ENCODE results near the gene QRICH2. TPM values are rescaled to one million over a fixed set of nuclear protein-coding genes. Genes with fewer than 3 reads are reported as not detected.
"Not testable (repeated sequence)": the region's sequence is repeated elsewhere in the genome, so short reads cannot be mapped to it uniquely, and the experiment has no call there.

The QRICH2 gene
- total RNA-seq, 2 experiments from 2014 or later = 3.6 to 3.7 TPM

GRCh38 chr17:76260220-76260619 is 47.9 kb downstream of the QRICH2 start:
- Mint-ChIP-seq H3K36me3 (ENCODE audit: low read depth) (peaks cover 18% of the 10 kb centered on the region), H3K9me3 (peaks cover 9% of the 10 kb centered on the region), H3K4me1 (peaks cover 66% of the 10 kb centered on the region), H3K27me3 (no peaks in the 10 kb centered on the region), H3K4me3 (no peak overlapping the region), H3K27ac (no peak overlapping the region)
- CTCF ChIA-PET = interaction anchor here (0.5 to 5.7 kb wide), 8 partner anchors 11 to 437 kb away, joined by 3 to 40 read pairs (median 4); no protein-coding TSS in a partner anchor
- POLR2A ChIA-PET = no interaction called here
- no peak for DNase-seq

DNA sequence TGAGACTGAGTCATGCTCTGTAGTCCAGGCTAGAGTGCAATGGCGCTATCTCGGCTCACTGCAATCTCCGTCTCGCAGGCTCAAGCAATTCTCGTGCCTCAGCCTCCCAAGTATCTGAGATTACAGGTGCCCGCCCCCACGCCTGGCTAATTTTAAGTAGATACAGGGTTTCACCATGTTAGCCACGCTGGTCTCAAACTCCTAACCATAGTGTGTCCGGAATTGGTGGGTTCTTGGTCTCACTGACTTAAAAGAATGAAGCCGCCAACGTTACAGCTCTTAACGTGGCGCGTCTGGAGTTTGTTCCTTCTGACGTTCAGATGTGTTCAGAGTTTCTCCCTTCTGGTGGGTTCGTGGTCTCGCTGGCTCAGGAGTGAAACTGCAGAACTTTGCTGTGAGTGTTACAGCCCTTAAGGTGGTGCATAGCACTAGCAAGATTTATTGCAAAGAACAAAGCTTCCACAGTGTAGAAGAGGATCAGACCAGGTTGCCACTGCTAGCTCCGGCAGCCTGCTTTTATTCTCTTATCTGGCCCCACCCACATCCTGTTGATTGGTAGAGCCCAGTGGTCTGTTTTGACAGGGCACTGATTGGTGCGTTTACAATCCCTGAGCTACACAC is 51.5 kb downstream of the QRICH2 start:
- peaks cover 60% of the 10 kb centered on the region for H3K4me1 Mint-ChIP-seq
- peak overlapping the region; percentile 88 for H3K27ac Mint-ChIP-seq

GRCh38 chr17:76255801-76256429 is 52.2 kb downstream of the QRICH2 start:
- peak overlapping the region; percentile 88 for H3K27ac Mint-ChIP-seq
- H3K36me3 Mint-ChIP-seq (ENCODE audit: low read depth) = peaks cover 17% of the 10 kb centered on the region
- ChIA-PET CTCF (interaction anchor here (0.8 to 1.2 kb wide), 4 partner anchors 9 to 56 kb away, joined by 3 to 6 read pairs (median 4); no protein-coding TSS in a partner anchor), POLR2A (interaction anchor here (0.7 to 1.7 kb wide), 6 partner anchors 9 to 476 kb away, joined by 3 to 9 read pairs (median 4); a partner anchor contains a TSS)
- peaks cover 11% of the 10 kb centered on the region for H3K9me3 Mint-ChIP-seq
- H3K4me3 Mint-ChIP-seq = no peak overlapping the region
- no peaks in the 10 kb centered on the region for H3K27me3 Mint-ChIP-seq
- peaks cover 62% of the 10 kb centered on the region for H3K4me1 Mint-ChIP-seq
- DNase-seq = no peak

More for the DNA sequence above, 51.5 kb downstream of the QRICH2 start:
- H3K27me3 Mint-ChIP-seq = not testable (repeated sequence)
- H3K4me3 Mint-ChIP-seq = peak overlapping the region; percentile 52
- H3K36me3 Mint-ChIP-seq (ENCODE audit: low read depth) = peaks cover 18% of the 10 kb centered on the region
- H3K9me3 Mint-ChIP-seq = peaks cover 11% of the 10 kb centered on the region
- DNase-seq = peak; percentile 57
- ChIA-PET CTCF (interaction anchor here (0.8 to 2.5 kb wide), 4 partner anchors 10 to 135 kb away, joined by 3 to 6 read pairs (median 4); no protein-coding TSS in a partner anchor), POLR2A (interaction anchor here (0.6 to 1.7 kb wide), 8 partner anchors 10 to 477 kb away, joined by 3 to 9 read pairs (median 4); a partner anchor contains a TSS)

- Mint-ChIP-seq H3K9me3 (peaks cover 11% of the 10 kb centered on the region), H3K4me1 (peaks cover 64% of the 10 kb centered on the region), H3K27ac (peak overlapping the region; percentile 83), H3K36me3 (ENCODE audit: low read depth) (peaks cover 19% of the 10 kb centered on the region), H3K4me3 (no peak overlapping the region), H3K27me3 (no peaks in the 10 kb centered on the region)
- ChIA-PET POLR2A (no interaction called here), CTCF (interaction anchor here (0.6 to 4.4 kb wide), 4 partner anchors 9 to 14 kb away, joined by 3 to 22 read pairs (median 4); partner anchors contain the start of gene RNF157)
- DNase-seq = no peak
Measured at GRCh38 chr17:76254275-76254674, 53.8 kb downstream of the QRICH2 start.

- H3K27ac Mint-ChIP-seq = peak overlapping the region; percentile 83
- H3K36me3 Mint-ChIP-seq (ENCODE audit: low read depth) = peaks cover 19% of the 10 kb centered on the region
- no peaks in the 10 kb centered on the region for H3K27me3 Mint-ChIP-seq
- peaks cover 11% of the 10 kb centered on the region for H3K9me3 Mint-ChIP-seq
- ChIA-PET POLR2A (no interaction called here), CTCF (interaction anchor here (0.8 to 4.4 kb wide), 3 partner anchors 9 to 13 kb away, joined by 3 to 22 read pairs (median 3); partner anchors contain the start of gene RNF157)
- no peak for DNase-seq
- H3K4me1 Mint-ChIP-seq = peaks cover 66% of the 10 kb centered on the region
- no peak overlapping the region for H3K4me3 Mint-ChIP-seq
Measured at GRCh38 chr17:76253841-76254240, 54.2 kb downstream of the QRICH2 start.

DNA sequence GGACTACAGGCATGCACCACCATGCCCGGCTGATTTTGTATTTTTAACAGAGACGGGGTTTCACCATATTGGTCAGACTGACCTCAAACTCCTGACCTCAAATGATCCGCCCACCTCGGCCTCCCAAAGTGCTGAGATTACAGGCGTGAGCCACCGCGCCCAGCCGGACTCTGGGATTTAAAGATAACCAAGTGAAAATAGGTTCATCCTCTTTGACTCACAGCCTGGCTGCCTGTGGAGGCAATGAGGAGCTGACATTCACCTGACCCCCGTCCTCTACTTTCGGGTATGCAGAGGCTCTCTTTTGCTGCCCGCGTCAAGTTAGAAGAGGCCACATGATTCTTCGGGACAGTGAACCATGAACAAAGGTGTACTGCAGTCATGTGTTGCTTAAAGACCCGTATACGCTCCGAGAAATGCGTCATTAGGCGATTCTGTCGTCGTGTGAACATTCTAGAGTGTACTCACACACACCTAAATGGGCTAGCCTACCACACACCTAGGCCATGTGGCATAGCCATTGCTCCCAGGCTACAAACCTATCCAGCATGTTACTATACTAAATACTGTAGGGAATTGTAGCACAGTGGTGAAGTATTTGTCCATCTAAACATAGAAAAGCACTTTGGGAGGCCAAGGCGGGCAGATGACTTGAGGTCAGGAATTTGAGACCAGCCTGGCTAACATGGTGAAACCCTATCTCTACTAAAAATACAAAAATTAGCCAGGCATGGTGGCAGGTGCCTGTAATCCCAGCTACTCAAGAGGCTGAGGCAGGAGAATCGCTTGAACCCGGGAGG is 54.9 kb downstream of the QRICH2 start:
- peaks cover 17% of the 10 kb centered on the region for H3K36me3 Mint-ChIP-seq (ENCODE audit: low read depth)
- peak overlapping the region; percentile 96 for H3K27ac Mint-ChIP-seq
- CTCF ChIA-PET = interaction anchor here (1.0 to 4.4 kb wide), 2 partner anchors 10 to 15 kb away, joined by 3 to 22 read pairs; no protein-coding TSS in a partner anchor
- peaks cover 11% of the 10 kb centered on the region for H3K9me3 Mint-ChIP-seq
- DNase-seq, H3K27me3 Mint-ChIP-seq: not testable (repeated sequence)
- H3K4me1 Mint-ChIP-seq = peaks cover 65% of the 10 kb centered on the region
- H3K4me3 Mint-ChIP-seq = peak overlapping the region; percentile 66
- POLR2A ChIA-PET = interaction anchor here (0.6 kb wide), 1 partner anchor 16 kb away, joined by 3 read pairs; no protein-coding TSS in a partner anchor

GRCh38 chr17:76252040-76252954 is 55.8 kb downstream of the QRICH2 start:
- DNase-seq = peak; percentile 56
- CTCF ChIA-PET = interaction anchor here (1.0 to 4.4 kb wide), 5 partner anchors 11 to 131 kb away, joined by 3 to 22 read pairs (median 3); no protein-coding TSS in a partner anchor
- H3K27ac Mint-ChIP-seq = peak overlapping the region; percentile 96
- POLR2A ChIA-PET = interaction anchor here (0.6 to 1.5 kb wide), 2 partner anchors 13 to 16 kb away, joined by 3 to 4 read pairs; partner anchors contain the start of gene UBALD2
- H3K9me3 Mint-ChIP-seq = peaks cover 11% of the 10 kb centered on the region
- no peaks in the 10 kb centered on the region for H3K27me3 Mint-ChIP-seq
- peaks cover 73% of the 10 kb centered on the region for H3K4me1 Mint-ChIP-seq
- peak overlapping the region; percentile 66 for H3K4me3 Mint-ChIP-seq
- H3K36me3 Mint-ChIP-seq (ENCODE audit: low read depth) = peaks cover 17% of the 10 kb centered on the region

DNA sequence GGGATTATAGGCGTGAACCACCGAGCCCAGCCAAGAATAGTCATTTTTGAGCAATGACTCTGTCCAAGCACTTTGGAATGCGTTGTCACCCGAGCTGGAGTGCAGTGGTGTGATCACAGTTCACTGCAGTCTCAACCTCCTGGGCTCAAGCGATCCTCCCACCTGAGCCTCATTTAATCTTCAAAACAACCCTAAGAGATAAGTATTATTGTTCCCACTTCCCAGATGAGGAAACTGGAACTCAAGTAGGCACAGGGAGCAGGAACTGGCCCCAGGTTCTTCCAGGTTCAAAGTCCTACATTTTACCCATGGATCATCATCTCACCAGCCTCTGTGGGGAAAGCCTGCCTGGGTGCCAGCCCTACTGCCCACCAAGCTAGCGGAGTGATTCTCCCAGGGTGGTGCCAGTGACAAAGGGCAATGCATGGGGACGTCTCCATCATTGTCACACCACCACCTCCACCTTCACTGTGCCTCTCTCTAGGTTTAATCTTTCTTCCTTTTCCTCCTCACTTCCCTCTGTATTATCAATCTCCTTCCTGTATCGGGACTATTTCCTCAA is 56.5 kb downstream of the QRICH2 start:
- DNase-seq = no peak
- Mint-ChIP-seq H3K4me3 (peak overlapping the region; percentile 66), H3K27ac (peak overlapping the region; percentile 96), H3K9me3 (peaks cover 7% of the 10 kb centered on the region), H3K4me1 (peaks cover 76% of the 10 kb centered on the region), H3K36me3 (ENCODE audit: low read depth) (peaks cover 13% of the 10 kb centered on the region), H3K27me3 (no peaks in the 10 kb centered on the region)
- ChIA-PET POLR2A (interaction anchor here (1.5 kb wide), 1 partner anchor 13 kb away, joined by 4 read pairs; the partner anchor contains the start of gene UBALD2), CTCF (interaction anchor here (1.1 to 4.4 kb wide), 4 partner anchors 12 to 130 kb away, joined by 3 to 22 read pairs (median 4); no protein-coding TSS in a partner anchor)

DNA sequence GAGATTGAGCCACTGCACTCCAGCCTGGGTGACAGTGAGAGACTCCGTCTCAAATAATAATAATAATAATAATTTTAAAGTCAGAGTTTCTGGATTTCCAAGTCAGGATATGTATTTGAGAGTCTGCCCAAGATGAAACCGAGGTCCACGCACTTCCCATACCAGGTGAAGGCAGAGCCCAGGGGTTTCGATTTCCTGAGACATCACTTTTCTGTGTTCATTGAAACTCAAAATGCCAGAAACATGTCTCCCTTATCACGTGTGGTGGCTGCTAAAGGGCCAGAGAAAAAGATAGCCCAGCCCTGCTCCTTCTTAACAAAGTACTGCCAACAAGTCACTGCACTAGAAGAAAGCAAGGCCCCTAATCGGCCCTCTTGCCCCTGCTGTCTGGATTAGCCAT is 57.9 kb downstream of the QRICH2 start:
- Mint-ChIP-seq H3K4me1 (peaks cover 75% of the 10 kb centered on the region), H3K27ac (peak overlapping the region; percentile 31), H3K36me3 (ENCODE audit: low read depth) (peaks cover 3% of the 10 kb centered on the region), H3K27me3 (no peaks in the 10 kb centered on the region), H3K4me3 (no peak overlapping the region), H3K9me3 (peaks cover 2% of the 10 kb centered on the region)
- DNase-seq = no peak
- ChIA-PET CTCF (no interaction called here), POLR2A (no interaction called here)

GRCh38 chr17:76248013-76248782 is 59.9 kb downstream of the QRICH2 start:
- peak overlapping the region; percentile 78 for H3K27ac Mint-ChIP-seq
- CTCF ChIA-PET = interaction anchor here (1.1 to 5.2 kb wide), 7 partner anchors 10 to 66 kb away, joined by 3 to 40 read pairs (median 7); partner anchors contain the start of gene UBALD2
- POLR2A ChIA-PET = interaction anchor here (0.8 kb wide), 1 partner anchor 20 kb away, joined by 4 read pairs; no protein-coding TSS in a partner anchor
- H3K4me1 Mint-ChIP-seq = peaks cover 86% of the 10 kb centered on the region
- no peak overlapping the region for H3K4me3 Mint-ChIP-seq
- no peak for DNase-seq
- peaks cover 3% of the 10 kb centered on the region for H3K36me3 Mint-ChIP-seq (ENCODE audit: low read depth)
- H3K27me3 Mint-ChIP-seq = no peaks in the 10 kb centered on the region
- no peaks in the 10 kb centered on the region for H3K9me3 Mint-ChIP-seq
